Urothelium cell line (cell line): ENCODE measurements around the gene SPOCK2.
A peak's percentile ranks its signal among the peaks of the same experiment; 100 is the strongest.

Source experiments
- DNase-seq: peaks from one replicate; pipeline ENCODE4 v3.0.0; 2011; ENCODE audit warnings: low spot score, mixed read lengths
- FAIRE-seq: peaks from 2 replicates; lab custom pipeline; 2011; peaks lifted over from hg19 to GRCh38; lab: Jason Lieb, UNC

The SPOCK2 gene

GRCh38 chr10:72013202-72013945, 75.0 kb downstream of the SPOCK2 start:
- DNase-seq, result no peak

GRCh38 chr10:72012796-72013195, 75.6 kb downstream of the SPOCK2 start:
- no peak for DNase-seq
- FAIRE-seq, result no peak

More at GRCh38 chr10:72013202-72013945, 75.0 kb downstream of the SPOCK2 start:
- FAIRE-seq, result peak; percentile 87

- no peak for DNase-seq
Observed at GRCh38 chr10:72011976-72012512, 76.3 kb downstream of the SPOCK2 start.

GRCh38 chr10:72011468-72011867, 76.9 kb downstream of the SPOCK2 start:
- FAIRE-seq (no peak), DNase-seq (no peak)

More at GRCh38 chr10:72011976-72012512, 76.3 kb downstream of the SPOCK2 start:
- no peak for FAIRE-seq

GRCh38 chr10:72011016-72011415, 77.3 kb downstream of the SPOCK2 start:
- no peak for DNase-seq
- no peak for FAIRE-seq

- DNase-seq, result no peak
- FAIRE-seq, result no peak
Observed at GRCh38 chr10:72010234-72010973, 77.9 kb downstream of the SPOCK2 start.

GRCh38 chr10:72009425-72010081, 78.8 kb downstream of the SPOCK2 start:
- no peak for DNase-seq
- no peak for FAIRE-seq

GRCh38 chr10:72009051-72009424, 79.3 kb downstream of the SPOCK2 start:
- no peak for FAIRE-seq

More at GRCh38 chr10:72009051-72009424, 79.3 kb downstream of the SPOCK2 start:
- no peak for DNase-seq
